AG10803 (cell line): ENCODE data around the gene ENG.

Experiments
- DNase-seq: peaks from one replicate; pipeline ENCODE4 v3.0.0; 2010; ENCODE audit warnings: low read depth
- H3K4me3 ChIP-seq: 2 replicates; pipeline ENCODE4 v1.5.1; 2011; ENCODE audit warnings: mild to moderate bottlenecking, low read length, control low read depth
- TF ChIP-seq, protein P1 (sequence below): conservative IDR thresholded peaks from 2 replicates; pipeline ENCODE4 v1.5.1; 2011; ENCODE audit warnings: mild to moderate bottlenecking, low read length, control low read depth, inconsistent platforms

Gene ENG

DNA sequence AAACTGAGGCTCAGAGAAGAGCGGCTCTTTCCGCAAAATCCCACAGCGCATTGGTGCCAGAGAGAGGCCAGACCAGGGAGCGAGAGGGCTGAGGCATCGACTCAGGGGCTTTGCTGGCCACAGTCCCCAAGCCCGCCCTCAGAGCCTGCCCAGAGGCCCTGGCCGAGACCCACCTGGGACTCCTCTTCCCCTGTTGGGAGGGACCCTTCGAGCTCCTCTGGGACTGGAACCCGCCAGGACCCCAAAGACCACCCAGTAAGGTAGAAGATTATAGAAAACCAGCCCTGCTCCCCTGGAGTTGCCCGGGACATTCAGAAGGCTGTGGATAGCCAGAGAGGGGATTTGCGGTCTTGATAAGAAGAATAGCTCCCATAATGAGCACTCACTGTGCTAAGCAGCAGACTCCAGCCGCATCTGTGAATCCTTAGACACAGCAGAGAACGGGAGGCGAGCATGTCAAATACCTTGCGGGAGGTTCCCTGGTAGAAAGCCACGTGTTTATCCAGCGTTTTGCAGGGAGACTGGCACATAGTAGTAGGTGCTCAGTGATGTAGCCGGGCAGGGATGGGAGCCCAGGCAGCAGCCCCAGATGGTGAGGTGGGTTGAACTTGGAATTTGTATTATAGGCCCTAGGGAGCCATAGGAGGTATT is 23.7 kb upstream of the ENG start:
- TF ChIP-seq, protein P1, sequence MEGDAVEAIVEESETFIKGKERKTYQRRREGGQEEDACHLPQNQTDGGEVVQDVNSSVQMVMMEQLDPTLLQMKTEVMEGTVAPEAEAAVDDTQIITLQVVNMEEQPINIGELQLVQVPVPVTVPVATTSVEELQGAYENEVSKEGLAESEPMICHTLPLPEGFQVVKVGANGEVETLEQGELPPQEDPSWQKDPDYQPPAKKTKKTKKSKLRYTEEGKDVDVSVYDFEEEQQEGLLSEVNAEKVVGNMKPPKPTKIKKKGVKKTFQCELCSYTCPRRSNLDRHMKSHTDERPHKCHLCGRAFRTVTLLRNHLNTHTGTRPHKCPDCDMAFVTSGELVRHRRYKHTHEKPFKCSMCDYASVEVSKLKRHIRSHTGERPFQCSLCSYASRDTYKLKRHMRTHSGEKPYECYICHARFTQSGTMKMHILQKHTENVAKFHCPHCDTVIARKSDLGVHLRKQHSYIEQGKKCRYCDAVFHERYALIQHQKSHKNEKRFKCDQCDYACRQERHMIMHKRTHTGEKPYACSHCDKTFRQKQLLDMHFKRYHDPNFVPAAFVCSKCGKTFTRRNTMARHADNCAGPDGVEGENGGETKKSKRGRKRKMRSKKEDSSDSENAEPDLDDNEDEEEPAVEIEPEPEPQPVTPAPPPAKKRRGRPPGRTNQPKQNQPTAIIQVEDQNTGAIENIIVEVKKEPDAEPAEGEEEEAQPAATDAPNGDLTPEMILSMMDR: no peak
- peak overlapping the region; percentile 74 for H3K4me3 ChIP-seq
- no peak for DNase-seq

DNA sequence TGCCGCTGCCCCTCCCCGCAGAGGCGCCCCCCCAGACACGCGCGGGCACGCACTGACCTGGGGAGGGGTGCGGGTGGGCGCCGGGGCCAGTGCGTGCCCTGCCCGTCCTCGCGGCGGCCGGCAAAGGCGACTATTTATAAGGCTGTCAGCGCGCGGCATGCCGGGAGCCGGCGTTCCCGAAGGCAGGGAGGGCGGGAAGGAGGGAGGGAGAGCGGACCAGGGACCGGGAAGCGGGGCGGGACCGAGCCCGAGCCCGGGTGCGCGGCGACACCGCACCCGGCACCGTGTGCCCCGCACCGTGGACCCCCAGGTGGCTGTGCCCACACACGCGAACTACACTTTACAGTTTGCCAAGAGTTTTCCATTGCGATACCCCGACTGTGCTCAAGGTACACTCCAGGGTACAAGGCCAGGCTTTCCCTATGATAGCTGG is 23.1 kb upstream of the ENG start, which contains the start of gene AK1:
Gene AK1 (minus strand): TSS at position 110 of the 433 bp plus-strand sequence. CDS start 3,058 bp downstream, outside the sequence.
- peak; percentile 56 for DNase-seq
- TF ChIP-seq, protein P1: no peak
- peak within 1 kb of the TSS; percentile 74 for H3K4me3 ChIP-seq

DNA sequence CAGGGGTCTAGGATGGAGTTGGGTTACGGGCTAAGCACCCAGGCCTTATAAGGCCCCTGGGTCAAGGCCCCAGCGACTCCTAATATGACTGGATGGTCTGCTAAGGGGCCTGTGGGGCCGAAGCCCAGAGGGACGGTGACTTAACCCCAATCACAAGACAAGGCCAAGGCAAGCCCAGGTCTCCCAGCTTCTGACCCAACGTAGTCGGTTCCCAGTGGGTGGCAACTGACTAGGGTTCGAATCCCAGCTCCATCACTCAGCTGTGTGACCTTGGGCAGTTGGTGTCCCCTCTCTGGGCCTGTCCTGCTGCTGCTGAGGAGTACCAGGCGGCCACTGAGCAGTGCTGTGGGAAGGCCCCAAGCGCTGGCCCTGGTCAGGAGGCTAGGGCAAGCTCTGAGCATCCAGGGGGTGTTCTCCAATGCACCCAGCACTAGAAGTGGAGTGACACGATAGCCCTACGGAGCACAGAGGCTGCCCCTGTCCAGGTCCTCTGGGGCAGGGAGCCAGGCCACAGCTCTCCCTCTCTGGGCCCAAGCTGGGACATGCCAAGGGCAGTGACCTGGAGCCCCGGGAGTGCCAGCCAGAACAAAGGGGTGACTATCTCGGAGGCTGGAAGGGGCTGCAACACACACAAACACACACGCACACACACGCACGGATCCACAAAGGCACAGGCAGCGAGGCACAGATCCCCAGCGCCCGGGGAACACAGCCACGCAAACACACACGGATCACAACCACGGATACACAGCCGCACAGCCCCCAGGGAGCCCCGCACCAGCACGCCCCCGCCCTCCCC is 22.5 kb upstream of the ENG start:
- TF ChIP-seq, protein P1: no peak
- peak; percentile 14 for DNase-seq
- peak overlapping the region; percentile 74 for H3K4me3 ChIP-seq

DNA sequence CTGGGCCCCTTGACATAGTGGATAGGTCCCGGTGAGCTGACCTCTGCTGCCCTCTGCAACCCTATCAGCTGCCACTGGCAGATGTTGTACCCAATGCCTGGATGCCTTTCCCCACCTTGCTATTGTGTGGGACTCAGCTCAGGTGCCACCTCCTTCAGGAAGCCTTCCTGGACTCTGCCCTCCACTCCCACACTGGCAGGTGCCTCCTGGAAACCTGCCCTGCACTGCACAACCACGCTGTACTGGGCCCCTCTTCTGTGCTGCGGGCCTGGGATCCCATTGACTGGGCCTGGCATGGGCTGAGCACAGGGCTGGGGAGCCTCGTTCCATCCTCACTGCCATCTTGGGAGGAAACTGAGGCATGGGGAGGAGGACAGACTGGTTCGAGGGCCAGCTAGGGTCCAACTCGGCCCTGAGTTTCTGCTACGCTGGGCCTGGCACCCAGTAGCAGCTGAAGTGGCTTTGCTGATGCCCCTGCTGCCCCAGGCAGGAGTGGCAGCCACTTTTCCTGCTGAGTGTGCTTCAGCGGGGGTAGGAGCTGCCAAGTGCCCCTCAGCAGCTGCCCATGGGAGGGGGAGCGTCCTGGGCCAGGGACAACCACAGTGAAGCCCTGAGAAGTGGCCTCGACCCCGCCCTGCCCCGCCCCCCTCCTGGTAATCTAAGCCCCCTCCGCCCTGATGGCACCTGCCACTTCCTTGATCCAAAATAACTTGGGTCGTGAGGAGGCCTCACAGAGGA is 21.7 kb upstream of the ENG start:
- H3K4me3 ChIP-seq: peak overlapping the region; percentile 74
- no peak for DNase-seq
- TF ChIP-seq, protein P1: no peak

DNA sequence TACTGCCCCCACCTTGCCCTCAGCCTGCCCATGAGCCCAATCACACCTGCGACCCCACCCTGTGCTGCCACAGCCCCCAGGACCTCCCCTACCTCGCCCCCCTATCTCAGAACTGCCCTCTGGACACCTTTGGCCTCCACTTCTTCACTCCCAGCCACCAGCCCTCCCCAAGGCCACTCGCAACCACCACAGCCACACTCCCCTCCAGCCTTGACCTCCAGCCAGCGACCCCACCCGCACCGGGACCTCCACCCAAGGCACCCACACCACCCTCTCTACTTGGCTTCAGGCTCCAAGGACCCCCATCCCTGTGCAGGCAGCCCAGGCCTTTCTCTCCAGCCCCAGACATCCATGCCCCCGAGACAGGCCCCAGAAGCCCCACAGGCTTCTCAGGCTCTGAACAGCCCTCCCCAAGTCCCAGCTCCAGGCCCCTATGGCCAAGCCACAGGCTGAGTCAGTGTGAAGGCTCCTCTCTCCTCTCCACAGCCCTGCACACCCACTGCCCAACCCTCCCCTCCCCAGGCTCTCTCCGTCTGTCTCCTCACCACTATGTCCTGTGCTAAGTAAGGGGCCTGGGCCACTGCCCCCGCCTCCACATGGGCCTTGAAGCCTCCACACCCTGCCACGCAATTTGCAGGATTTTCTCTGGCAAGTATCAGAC is 21.0 kb upstream of the ENG start:
- DNase-seq: peak; percentile 58
- TF ChIP-seq, protein P1: no peak
- peak overlapping the region; percentile 29 for H3K4me3 ChIP-seq

DNA sequence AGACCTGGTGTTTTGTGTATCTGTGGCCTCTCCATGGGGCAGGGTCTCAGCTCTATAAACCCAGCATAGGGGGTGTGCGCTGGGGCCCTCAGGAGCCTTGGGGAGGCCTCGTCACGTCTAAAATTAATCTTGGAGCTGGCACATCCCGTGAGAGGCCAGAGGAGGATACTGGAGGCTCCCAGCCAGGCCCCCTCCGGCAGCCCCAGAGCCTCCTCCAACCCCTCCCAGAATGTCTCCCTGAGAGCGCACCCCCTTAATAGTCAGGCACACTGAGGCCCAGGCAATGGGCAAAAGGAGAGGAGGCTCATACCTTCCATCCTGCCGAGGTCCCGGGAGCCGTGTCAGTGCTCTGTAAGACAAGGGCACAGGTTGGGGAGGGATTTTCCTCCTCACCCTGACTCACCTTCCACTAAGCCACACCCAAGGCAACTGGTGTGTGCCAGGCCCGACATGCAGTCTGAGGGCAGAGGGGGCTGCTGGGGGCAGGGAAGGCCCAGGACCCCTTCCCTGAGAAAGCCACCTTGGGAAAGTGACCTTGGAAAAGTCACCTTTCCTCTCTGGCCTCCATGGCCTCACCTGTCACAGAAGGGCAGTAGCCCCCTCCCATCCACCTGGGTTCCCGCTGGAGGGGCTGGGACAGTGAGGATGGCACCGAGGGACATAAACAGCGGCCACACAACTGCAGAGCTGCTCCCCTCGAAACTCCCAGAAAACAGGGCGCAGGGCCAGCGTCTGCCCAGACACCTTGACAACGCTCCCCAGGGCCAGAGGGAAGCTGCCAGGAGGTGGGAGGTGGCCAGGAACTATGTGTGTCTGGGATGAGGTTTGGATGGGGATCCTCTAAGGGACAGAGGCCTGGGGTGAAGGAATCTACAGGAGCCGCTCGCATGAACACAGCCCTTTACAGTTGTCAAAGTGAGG is 20.1 kb upstream of the ENG start:
- H3K4me3 ChIP-seq: no peak overlapping the region
- TF ChIP-seq, protein P1: no peak
- DNase-seq: no peak
